HG03457 (cell line): ENCODE results near the gene TEAD2.

Experiments
- ATAC-seq: cut with Tn5 transposase; IDR thresholded peaks from one replicate; pipeline ENCODE4 v1.9.1; 2021; ENCODE audit warnings: moderate number of reproducible peaks; ENCODE audit not compliant: unreplicated experiment

TEAD2 gene

GRCh38 chr19:49362048-49362928 lies at the start of gene TEAD2:
Gene TEAD2, minus strand, starts transcription at chr19:49362416. Its CDS starts 2,341 bp downstream, at chr19:49360075.
- ATAC-seq = no peak

- ATAC-seq = no peak
Observed at GRCh38 chr19:49411681-49412326, 49.6 kb upstream of the TEAD2 start.

GRCh38 chr19:49409441-49410029 lies 47.3 kb upstream of the TEAD2 start:
- no peak for ATAC-seq

- no peak for ATAC-seq
Observed at GRCh38 chr19:49408816-49409440, 46.7 kb upstream of the TEAD2 start.

GRCh38 chr19:49407482-49408015 lies 45.3 kb upstream of the TEAD2 start:
- no peak for ATAC-seq

GRCh38 chr19:49407079-49407478 lies 44.9 kb upstream of the TEAD2 start:
- no peak for ATAC-seq

- ATAC-seq = no peak
Observed at GRCh38 chr19:49403404-49404187, 41.4 kb upstream of the TEAD2 start.

GRCh38 chr19:49400029-49400428 lies 37.8 kb upstream of the TEAD2 start:
- no peak for ATAC-seq

GRCh38 chr19:49398931-49399330 lies 36.7 kb upstream of the TEAD2 start:
- no peak for ATAC-seq

- no peak for ATAC-seq
Observed at GRCh38 chr19:49398001-49398615, 35.9 kb upstream of the TEAD2 start.

GRCh38 chr19:49396738-49397505 lies 34.7 kb upstream of the TEAD2 start:
- no peak for ATAC-seq

GRCh38 chr19:49395581-49396407 lies 33.6 kb upstream of the TEAD2 start:
- ATAC-seq = no peak

GRCh38 chr19:49393881-49394280 lies 31.7 kb upstream of the TEAD2 start:
- no peak for ATAC-seq

GRCh38 chr19:49391581-49392399 lies 29.6 kb upstream of the TEAD2 start:
- ATAC-seq = no peak

GRCh38 chr19:49390929-49391359 lies 28.7 kb upstream of the TEAD2 start:
- ATAC-seq = no peak

- ATAC-seq = no peak
Observed at GRCh38 chr19:49390131-49390928, 28.1 kb upstream of the TEAD2 start.

GRCh38 chr19:49389406-49389805 lies 27.2 kb upstream of the TEAD2 start:
- no peak for ATAC-seq
